ENCODE results near the gene CWF19L1.

Gene CWF19L1

GRCh38 chr10:100232101-100232500, 35.3 kb downstream of the CWF19L1 start:
- ChIA-PET CTCF (interaction anchor here (1.5 to 4.0 kb wide), 4 partner anchors 8 to 386 kb away, joined by 3 to 15 read pairs (median 5); no protein-coding TSS in a partner anchor), POLR2A (no interaction called here)
- H3K4me3 ChIP-seq (ENCODE audit: low read depth, low read length) = no peak overlapping the region
- DNase-seq (ENCODE audit: low read depth, low spot score) = no peak
- no peak for TF ChIP-seq CTCF (IDR thresholded peaks at IDR 0.05; ENCODE audit: insufficient read depth, low read length, missing control alignments)

DNA sequence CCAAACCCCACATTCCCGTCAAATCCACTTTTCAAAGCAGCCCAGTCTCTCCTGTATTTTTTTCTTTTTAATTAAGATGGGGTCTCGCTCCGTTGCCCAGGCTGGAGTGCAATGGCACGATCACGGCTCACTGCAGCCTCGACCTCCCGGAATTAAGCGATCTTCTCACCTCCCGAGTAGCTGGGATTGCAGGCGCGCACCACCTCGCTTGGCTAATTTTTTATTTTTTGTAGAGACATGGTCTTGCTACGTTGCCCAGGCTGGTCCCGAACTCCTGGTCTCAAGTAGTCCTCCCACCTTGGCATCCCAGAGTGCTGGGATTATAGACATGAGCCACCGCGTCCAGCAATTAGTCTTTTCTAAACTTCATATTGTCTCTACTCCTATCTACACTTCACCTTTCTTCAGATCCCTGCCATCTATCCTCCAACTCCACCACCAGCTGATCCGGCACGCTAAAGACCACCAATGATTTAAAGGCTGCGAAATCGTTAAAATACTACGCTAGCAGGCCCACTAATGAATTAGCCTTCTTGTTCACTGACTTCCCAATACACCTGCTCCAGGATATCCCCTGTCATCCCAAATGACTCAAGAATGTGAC, 37.5 kb downstream of the CWF19L1 start:
- H3K4me3 ChIP-seq (ENCODE audit: low read depth, low read length) = peak overlapping the region; percentile 98
- no peak for DNase-seq (ENCODE audit: low read depth, low spot score)
- ChIA-PET POLR2A (no interaction called here), CTCF (interaction anchor here (1.6 kb wide), 1 partner anchor 384 kb away, joined by 6 read pairs; no protein-coding TSS in a partner anchor)
- TF ChIP-seq CTCF (IDR thresholded peaks at IDR 0.05; ENCODE audit: insufficient read depth, low read length, missing control alignments) = no peak

DNA sequence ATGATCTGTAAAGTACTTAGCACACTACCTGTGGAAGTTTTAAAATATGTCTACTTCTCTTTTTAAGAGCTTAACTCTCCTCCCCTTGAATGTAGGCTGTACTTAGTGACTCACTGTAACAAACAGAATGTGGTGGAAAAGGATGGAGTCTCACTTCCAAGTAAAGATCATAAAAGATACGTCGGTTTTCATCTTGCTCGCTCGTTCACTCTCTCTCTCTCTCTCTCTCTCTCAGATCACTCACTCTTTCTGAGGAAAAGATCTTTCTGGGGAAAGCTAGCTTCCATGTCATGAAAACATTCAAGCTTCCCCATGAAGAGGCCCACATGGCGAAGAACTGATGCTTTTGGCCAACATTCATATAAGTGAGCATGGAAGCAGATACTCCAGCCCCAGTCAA, 43.6 kb downstream of the CWF19L1 start:
- ChIA-PET POLR2A (no interaction called here), CTCF (interaction anchor here (0.9 to 3.7 kb wide), 2 partner anchors 15 to 378 kb away, joined by 3 to 13 read pairs; no protein-coding TSS in a partner anchor)
- DNase-seq (ENCODE audit: low read depth, low spot score) = no peak
- no peak overlapping the region for H3K4me3 ChIP-seq (ENCODE audit: low read depth, low read length)
- TF ChIP-seq CTCF (IDR thresholded peaks at IDR 0.05; ENCODE audit: insufficient read depth, low read length, missing control alignments) = no peak

DNA sequence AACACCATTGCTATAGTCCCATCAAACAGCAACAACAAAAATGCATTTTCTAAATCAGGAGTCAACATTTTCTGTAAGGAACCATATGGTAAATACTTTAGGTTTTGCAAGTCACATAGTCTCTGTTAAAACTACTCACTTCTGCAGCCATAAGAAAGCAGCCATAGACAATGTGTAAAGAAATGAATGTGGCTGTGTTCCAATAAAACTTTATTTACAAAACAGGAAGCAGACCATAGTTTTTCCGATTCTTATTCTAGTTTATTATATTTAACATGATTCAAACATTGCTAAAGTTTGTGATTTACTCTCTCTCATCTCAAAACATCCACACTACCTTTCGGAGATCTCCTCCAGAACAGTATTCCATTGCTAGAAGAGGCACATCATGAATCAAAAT, 44.9 kb downstream of the CWF19L1 start:
- ChIA-PET CTCF (interaction anchor here (0.6 to 1.0 kb wide), 2 partner anchors 16 to 18 kb away, joined by 3 read pairs; no protein-coding TSS in a partner anchor), POLR2A (no interaction called here)
- DNase-seq (ENCODE audit: low read depth, low spot score) = no peak
- TF ChIP-seq CTCF (IDR thresholded peaks at IDR 0.05; ENCODE audit: insufficient read depth, low read length, missing control alignments) = no peak
- H3K4me3 ChIP-seq (ENCODE audit: low read depth, low read length) = no peak overlapping the region

DNA sequence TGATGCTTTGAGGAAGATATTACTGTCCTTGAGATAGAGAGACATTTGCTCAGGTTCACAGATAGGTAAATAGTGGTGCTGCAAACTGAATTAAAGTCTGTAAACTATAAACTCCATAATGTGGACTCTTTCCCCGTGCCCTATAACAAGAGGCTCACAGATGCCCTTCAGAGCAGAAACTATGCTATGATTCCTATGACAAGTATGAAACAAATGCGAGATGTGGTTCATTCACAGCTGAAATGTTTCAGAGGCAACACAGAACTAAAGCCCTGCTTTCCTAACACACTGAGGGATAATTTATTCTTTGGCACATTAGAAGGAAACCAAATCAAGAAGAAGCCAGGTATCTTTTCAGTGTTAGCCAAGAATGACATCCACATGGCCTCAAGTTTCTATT, 51.4 kb downstream of the CWF19L1 start:
- no peak for DNase-seq (ENCODE audit: low read depth, low spot score)
- no peak for TF ChIP-seq CTCF (IDR thresholded peaks at IDR 0.05; ENCODE audit: insufficient read depth, low read length, missing control alignments)
- POLR2A ChIA-PET = no interaction called here
- CTCF ChIA-PET = interaction anchor here (1.0 to 1.1 kb wide), 2 partner anchors 21 to 218 kb away, joined by 3 read pairs; no protein-coding TSS in a partner anchor
- no peak overlapping the region for H3K4me3 ChIP-seq (ENCODE audit: low read depth, low read length)

DNA sequence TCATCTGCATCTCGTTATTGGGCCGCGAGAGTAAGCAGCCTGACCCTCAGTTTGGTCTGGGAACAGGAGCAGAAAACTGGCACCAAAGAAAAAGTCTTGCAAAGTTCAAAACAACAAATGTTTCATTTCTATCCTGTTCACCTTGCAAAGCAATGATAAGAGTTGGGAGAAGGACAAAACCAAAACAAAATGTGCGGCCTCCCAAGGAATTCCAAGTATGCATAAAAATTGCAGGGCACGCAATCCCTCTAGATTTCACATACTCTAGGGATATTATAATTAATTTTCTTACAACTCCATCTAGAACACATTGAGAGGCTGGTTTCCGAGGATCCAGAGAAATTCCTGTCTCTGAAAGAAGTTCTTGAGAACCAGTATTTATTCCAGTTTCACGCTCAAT, 58.1 kb downstream of the CWF19L1 start:
- no peak for DNase-seq (ENCODE audit: low read depth, low spot score)
- POLR2A ChIA-PET = no interaction called here
- H3K4me3 ChIP-seq (ENCODE audit: low read depth, low read length) = no peak overlapping the region
- no peak for TF ChIP-seq CTCF (IDR thresholded peaks at IDR 0.05; ENCODE audit: insufficient read depth, low read length, missing control alignments)
- CTCF ChIA-PET = no interaction called here
